ENCODE data around the gene GIMAP7.

GIMAP7 gene

GRCh38 chr7:150569245-150569955 lies 54.7 kb downstream of the GIMAP7 start:
- DNase-seq (ENCODE audit: low read depth in 2 of 2, low spot score in 1 of 2): no peak
